GM12892 (cell line): ENCODE measurements around the gene CLEC3B.
"Not testable (repeated sequence)": the region's sequence is repeated elsewhere in the genome, so short reads cannot be mapped to it uniquely, and the experiment has no call there.

Experiments used
- DNase-seq: peaks from one replicate; pipeline ENCODE4 v3.0.0; 2011; ENCODE audit not compliant: insufficient read length
- FAIRE-seq: peaks from 2 replicates; lab custom pipeline; 2011; peaks lifted over from hg19 to GRCh38; lab: Jason Lieb, UNC
- POLR2A ChIP-seq: IDR thresholded peaks from 2 replicates; pipeline ENCODE4 v1.6.1; 2011; ENCODE audit warnings: low read depth, low read length, control low read depth
- POLR2AphosphoS5 ChIP-seq: IDR thresholded peaks from 2 replicates; pipeline ENCODE4 v1.6.1; 2011; ENCODE audit warnings: low read depth, low read length, control low read depth
- TAF1 ChIP-seq: IDR thresholded peaks from 2 replicates; pipeline ENCODE4 v1.6.1; 2011; ENCODE audit warnings: low read depth, mild to moderate bottlenecking, control low read depth, low read length, borderline replicate concordance

CLEC3B gene

DNA sequence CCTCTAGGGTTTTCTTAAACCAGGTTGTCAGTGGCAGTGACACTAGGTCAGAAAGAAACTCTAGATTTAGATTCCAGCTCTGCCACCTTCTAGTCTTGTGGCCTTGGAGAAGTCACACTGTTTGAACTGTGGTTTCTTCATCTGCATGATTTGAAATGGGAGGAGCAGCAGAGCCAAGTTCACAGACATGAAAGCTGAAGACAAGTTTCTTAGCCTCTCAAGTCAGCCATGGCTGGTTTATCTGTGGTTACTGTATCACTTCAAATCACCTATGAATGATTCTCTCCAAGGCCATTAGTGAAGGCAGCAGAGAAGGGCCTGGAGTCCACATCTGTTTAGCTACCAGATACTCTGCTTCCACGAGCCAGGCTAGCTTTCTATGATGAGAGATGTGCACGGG is 15.6 kb downstream of the CLEC3B start:
- DNase-seq (no peak), FAIRE-seq (no peak)
- no peak for TF ChIP-seq POLR2AphosphoS5
- TF ChIP-seq TAF1 = no peak
- TF ChIP-seq POLR2A = no peak

DNA sequence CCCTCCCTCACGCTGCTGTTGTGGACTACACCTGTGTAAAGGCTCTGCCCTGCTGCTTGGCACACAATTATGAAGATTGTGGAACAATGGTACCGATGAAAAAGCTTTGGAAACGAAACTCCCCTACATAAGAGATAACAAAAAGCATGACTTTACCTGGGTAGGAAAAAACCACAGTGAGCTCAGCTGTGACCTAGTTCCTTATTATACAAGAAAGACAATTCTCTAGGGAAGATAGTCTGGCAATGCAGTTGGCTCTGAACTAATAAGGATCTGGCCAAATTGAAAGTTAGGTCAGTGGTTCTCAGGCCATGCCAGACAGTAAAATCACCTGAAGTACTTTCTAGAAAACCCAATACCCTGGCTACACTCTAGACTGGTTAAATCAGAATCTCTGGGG is 16.1 kb downstream of the CLEC3B start:
- DNase-seq (no peak), FAIRE-seq (no peak)
- TF ChIP-seq POLR2A (no peak), POLR2AphosphoS5 (no peak), TAF1 (no peak)

GRCh38 chr3:45043728-45044299 is 17.7 kb downstream of the CLEC3B start:
- FAIRE-seq = no peak
- no peak for DNase-seq
- TF ChIP-seq POLR2AphosphoS5 (no peak), POLR2A (no peak), TAF1 (no peak)

- TF ChIP-seq POLR2AphosphoS5 = no peak
- no peak for TF ChIP-seq TAF1
- TF ChIP-seq POLR2A = no peak
- FAIRE-seq (no peak), DNase-seq (no peak)
Measured at GRCh38 chr3:45048244-45048643, 22.1 kb downstream of the CLEC3B start.

DNA sequence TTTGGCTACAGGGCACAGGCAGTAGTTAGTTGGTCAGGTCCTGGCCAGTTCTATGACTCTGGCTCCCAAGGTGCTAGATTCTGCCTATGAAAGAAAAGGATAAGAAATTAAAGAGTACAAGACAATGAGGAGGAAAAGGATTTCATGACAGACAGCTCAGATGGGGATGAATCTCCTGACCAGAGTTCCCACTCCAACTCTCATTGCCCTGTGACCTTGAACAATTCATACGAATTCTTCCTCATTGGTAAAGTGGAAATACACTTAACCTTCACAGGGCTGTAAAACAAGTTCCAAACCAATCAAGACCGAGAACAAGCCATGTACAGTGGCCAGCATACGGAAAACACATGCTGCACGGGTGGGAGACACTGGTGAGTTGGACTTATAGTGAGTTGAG is 23.7 kb downstream of the CLEC3B start:
- no peak for DNase-seq
- TF ChIP-seq POLR2A (no peak), TAF1 (no peak), POLR2AphosphoS5 (no peak)
- no peak for FAIRE-seq

GRCh38 chr3:45051685-45052084 is 25.6 kb downstream of the CLEC3B start:
- DNase-seq (no peak), FAIRE-seq (no peak)
- TF ChIP-seq TAF1 = no peak
- TF ChIP-seq POLR2AphosphoS5 = no peak
- TF ChIP-seq POLR2A = no peak

GRCh38 chr3:45053805-45054195 is 27.7 kb downstream of the CLEC3B start:
- not testable (repeated sequence) for DNase-seq, FAIRE-seq

DNA sequence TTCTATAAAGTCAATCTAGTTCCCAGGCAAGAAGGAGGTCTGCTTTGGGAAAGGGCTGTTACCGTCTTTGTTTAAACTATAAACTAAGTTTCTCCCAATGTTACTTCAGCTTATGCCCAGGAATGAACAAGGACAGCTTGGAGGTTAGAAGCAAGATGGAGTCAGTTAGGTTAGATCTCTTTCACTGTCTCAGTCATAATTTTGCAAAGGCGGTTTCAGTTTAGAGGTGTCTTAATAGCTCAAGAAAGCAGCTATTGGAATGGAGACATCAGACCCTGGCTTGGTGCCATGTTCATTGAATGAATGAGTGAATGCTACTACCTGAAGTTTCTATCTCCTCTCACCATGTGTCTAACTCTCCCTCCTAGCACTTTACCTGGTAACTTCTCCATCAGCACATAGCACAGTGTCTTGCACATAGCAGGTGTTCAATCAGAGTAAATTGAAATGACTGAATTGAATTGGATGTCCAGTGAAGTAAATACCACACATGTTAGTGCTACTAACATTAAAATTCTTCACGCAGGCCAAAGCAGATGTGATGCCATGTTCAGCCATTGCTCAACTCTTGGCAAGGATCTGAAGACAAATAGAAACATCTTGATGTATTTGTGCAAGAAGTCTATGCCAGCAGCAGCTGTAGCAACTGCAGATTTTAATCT is 28.2 kb downstream of the CLEC3B start:
- TF ChIP-seq POLR2A (no peak), POLR2AphosphoS5 (no peak), TAF1 (no peak)

DNA sequence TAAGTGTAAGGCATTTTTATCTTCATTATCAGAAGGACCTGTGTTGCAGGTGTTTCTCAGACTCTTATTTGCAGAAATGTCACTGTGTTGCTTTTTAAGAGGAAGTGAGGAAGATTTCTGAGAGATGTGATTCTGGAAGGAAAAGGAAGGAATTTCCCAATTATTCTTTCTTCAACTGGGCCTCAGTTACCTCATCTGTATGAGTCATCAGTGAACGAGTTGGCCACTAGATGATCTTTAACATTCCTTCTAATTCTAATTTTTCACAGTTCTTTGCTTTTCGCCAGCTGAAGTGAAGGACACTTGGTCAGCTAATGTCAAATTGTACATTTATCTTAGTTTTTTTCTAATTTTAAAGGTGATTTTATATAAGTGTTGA is 28.9 kb downstream of the CLEC3B start:
- FAIRE-seq (no peak), DNase-seq (no peak)
- TF ChIP-seq TAF1 (no peak), POLR2AphosphoS5 (no peak), POLR2A (no peak)

More for the DNA sequence above, 28.2 kb downstream of the CLEC3B start:
- FAIRE-seq (no peak), DNase-seq (no peak)

DNA sequence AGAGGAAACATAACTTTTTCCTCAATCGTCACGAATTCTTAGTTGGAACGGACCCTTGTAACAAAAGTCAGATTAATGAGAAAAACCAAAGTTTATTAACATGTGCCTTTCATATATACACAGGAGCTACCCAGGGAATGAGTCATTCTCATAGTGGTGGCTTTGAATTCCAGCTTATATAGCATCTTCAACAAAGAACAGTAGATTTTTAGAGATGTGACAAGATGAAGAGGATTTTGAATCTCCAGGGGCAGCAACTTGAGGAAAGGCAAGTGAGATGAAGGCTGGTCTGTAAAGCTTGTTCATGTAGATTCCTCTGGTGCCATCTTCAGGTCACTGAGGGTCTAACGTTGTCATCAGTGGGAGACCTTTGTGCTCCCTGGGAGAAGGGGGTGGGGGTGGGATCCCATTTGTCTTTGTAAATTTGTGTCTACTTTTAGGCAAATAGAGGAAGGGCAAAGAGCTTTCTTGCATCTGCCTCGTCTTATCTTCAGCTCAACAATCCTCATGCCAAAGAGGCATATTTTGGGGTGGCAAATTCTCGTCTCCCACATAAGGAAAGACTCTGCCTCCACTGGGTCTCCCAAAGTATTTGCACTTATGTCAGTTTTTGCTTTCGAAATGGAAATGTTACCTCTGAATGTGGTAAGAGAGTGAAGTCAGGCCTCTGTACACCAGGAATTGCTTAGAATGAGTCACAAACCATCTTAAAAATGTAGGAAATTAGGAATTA is 29.5 kb downstream of the CLEC3B start:
- no peak for FAIRE-seq
- no peak for DNase-seq

DNA sequence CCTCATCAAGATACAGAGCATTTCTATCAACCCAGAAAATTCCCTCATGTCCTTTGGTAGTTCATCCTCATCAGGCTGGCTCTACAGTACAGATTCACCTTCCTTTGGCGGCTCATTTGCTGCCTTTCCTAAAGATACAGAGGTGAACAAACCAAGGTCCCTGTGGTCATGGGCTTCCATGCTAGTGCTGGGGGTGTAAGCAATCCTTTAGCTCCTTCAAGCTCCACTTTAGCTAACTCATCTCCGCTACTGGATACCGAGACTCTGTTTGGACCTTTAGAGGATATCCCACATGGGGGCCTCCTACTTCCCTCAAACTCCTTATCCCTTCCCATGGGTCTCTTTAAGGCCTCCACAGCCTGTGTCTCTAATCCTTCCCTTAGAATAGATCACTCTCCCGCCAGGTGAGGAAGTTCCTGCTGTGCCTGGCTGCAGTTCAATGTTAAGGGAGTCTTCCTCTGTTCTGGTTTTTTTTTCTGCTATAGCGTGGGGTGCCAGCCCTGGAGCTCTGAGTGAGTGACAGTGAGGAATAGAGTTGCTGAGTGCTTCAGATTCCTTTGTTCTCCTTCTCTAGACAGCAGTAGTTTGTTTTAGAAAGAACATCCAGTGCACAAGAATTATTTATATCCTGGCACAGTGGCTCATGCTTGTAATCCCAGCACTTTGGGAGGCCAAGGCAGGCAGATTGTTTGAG is 30.7 kb downstream of the CLEC3B start:
- DNase-seq = no peak
- TF ChIP-seq TAF1 = no peak
- TF ChIP-seq POLR2A = no peak
- TF ChIP-seq POLR2AphosphoS5 = no peak
- no peak for FAIRE-seq

More for the DNA sequence above, 29.5 kb downstream of the CLEC3B start:
- TF ChIP-seq POLR2A (no peak), TAF1 (no peak), POLR2AphosphoS5 (no peak)

- FAIRE-seq (no peak), DNase-seq (no peak)
- TF ChIP-seq POLR2AphosphoS5 (no peak), POLR2A (no peak), TAF1 (no peak)
Measured at GRCh38 chr3:45057557-45057956, 31.5 kb downstream of the CLEC3B start.
